ENCODE data around the gene RAB11B.
"Not testable (repeated sequence)": the region's sequence is repeated elsewhere in the genome, so short reads cannot be mapped to it uniquely, and the experiment has no call there.

RAB11B gene

DNA sequence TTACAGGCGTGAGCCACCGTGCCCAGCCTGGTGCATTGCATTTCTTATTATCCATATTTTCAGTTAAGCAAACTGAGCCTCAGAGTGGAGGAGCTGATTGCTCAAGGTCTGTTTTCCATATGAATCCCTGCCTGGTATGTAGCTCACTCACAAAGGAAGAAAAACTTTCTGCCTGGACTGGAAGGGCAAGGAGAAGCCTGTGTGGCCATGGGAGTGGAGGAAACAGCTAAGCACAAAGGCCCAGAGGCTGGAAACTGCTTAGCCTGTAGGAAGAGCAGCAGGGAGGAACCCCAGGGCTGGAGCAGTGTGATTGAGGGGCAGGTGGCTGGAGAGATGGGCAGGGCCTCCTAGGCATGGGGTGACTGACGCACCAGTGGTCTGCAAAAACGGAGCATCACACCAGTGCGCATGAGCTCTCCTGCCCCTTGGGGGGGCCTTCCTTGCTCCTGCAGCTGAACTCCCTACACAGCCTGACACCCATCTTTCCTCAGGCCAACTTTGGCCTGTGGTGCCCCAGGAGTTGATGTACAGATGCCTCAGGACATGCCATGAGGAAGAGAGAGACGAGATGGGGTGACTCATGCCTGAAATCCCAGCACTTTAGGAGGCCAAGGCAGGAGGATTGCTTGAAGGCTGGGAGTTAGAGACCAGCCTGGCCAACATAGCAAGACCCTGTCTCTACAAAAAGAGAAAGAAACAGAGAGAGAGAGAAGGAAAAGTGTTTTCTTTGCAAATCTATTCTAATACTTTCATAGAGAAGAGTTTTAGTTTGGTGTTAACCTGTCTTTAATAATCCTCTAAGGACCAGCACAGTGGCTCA lies 51.8 kb downstream of the RAB11B start:
- no peak for DNase-seq

DNA sequence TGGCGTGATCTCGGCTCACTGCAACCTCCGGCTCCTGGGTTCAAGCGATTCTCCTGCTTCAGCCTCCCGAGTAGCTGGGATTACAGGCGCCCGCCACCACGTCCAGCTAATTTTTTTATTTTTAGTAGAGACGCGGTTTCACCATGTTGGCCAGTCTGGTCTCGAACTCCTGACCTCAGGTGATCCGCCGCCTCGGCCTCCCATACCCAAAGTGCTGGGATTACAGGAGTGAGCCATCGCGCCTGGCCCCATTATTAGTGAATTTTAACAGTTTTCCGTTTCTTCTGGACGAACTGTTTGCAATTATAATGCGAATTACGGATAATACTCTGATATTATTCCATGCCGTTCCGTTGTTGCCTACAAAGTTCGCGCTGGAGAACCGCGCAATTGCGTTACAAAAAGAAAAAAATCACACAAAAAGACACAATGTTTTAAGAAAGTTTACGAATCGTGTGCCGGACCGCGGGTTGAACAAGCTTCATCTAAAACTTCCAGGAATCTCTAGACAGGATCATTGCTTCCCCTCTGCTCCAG lies 54.0 kb downstream of the RAB11B start:
- not testable (repeated sequence) for DNase-seq

DNA sequence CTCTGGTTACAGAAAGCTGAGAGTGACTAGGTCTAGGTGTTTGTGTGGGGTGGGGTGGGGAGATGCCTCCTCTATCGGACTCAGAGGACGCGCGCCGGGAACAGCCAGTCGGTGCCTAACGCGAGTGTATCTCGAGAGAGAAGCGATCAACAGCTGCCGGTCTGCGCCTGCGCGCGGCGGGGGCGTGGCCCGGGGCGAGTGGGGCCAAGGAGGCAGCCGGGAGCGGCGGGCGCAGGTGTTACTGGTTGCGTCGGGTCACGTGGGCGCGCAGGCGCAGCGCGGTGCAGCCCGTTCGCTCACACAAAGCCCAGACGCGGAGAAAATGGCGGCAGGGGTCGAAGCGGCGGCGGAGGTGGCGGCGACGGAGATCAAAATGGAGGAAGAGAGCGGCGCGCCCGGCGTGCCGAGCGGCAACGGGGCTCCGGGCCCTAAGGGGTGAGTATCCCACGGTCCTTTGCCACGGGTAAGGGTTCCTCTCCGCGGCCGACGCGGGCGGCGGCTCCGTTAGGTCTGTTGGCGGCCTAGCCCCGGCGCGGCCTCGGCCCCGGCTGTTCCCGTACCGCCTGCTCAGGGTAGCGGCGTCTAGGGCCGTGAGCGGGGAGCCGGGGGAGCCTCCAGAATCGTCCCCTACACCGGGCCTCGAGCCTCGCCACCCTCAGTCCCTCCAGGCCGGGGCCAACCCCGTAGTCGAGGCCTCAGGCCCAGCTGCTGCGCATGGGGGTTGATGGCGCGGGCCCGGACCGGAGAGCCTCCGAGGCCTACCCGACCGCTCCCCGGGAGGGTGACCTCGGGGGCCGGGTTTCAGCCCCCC lies 54.7 kb downstream of the RAB11B start, which contains the start of gene HNRNPM:
Gene HNRNPM (plus strand): TSS at position 299 of the 811 bp plus-strand sequence. CDS start 24 bp downstream, at position 323.
- DNase-seq: peak; percentile 99

DNA sequence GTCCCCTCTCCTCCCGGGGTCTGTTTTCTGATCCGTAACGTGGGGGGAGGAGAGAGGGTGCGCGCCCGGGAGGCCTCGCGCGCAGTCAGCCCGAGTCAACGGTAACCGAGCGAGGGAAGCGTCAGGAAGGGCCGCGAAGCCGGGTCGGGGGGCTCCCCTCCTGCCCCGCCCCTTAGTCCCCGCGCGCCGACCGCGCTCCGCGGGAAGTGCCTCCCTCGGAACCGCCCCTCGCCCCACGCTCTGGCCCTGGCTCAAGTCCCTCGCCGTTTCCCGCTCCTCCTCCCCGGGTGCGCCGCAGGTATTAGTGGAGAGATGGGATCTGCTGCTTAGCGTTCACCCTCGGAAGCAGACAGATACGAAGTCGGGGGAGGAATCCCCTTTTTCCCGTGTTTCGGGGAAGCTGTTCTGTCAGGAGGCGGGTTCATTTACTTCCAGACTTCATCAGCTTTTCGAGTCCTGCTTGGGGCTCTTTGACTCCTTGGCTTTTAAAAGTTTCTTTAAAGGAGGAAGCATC lies 55.4 kb downstream of the RAB11B start:
- DNase-seq: peak; percentile 67

DNA sequence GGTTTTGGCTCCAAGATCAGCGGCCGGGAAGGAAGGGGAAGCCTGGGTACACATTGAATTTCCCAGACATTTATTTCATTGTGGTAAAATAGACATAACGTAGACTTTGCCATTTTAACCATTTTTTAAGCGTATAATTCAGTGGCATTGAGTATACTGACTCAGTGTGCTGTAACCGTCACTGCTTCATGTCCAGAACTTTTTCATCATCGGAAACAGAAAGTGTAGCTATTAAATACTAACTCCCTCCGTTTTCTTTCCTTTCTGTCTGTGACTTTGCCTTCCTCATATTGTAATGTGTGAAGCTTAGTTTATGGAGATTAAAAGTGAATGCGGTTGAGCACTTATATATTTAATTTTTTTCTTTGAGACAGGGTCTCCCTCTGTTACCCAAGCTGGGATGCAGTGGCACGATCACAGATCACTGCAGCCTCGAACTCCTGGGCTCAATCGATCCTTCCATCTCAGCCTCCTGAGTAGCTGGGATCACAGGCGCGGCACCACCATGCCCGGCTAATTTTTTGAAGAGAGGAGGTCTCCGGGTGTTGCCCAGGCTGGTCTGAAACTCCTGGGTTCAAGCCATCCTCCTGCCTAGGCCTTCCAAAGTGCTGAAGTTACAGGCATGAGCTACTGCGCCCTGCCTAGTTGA lies 56.0 kb downstream of the RAB11B start:
- no peak for DNase-seq

DNA sequence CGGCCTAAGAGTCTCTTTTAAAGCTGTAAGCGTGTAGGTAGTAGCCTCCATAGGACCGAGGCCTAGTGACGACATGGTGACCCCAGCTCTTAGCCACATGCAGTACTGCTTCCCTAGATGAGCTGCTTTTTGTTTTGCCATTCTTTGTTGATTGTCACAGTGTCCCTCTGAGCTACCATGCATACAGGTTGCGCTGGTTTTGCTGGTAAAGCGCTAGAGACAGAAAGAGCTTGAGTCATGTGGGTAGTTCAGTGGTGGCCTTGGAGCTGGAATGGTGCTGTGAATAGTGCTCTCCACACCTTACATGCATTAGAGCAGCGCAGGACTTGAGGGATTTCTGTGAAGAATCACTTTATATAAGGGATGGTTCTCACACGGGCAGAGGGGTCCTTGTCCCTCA lies 59.7 kb downstream of the RAB11B start:
- no peak for DNase-seq

DNA sequence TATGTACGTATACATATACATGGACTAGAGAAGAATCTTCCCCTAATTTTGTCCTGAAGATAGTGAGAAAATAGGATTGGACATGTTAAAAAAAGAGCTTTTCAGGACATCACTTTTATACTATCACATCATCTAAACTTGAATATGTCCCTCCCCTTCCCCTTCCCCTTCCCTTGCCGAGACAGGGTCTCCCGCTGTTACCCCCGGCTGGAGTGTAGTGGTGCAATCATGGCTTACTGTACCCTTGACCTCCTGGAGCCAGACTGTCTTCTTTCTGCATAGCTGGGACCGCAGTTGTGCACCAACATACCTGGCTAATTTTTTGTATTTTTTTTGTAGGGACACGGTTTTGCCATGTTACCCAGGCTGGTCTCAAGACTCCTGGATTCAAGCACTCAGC lies 61.2 kb downstream of the RAB11B start:
- no peak for DNase-seq

DNA sequence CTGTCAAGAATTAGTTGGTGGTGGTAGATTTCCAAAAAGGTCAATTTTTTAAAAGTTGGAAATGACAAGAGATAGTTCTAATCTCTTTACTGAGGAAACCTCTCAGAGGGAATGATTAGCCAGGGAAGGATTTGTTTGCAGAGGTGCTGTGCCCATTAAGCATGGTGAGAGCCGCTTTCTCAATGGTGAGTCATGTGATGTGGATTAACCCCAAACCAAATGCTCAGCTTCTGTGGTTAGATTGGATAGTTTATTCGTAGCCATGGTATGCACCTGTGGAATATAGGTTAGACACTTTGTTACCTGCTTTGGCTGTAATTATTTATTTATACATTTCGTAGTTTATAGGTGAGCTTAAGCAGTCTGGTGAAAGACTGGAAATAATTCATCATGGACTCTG lies 61.7 kb downstream of the RAB11B start:
- DNase-seq: no peak

DNA sequence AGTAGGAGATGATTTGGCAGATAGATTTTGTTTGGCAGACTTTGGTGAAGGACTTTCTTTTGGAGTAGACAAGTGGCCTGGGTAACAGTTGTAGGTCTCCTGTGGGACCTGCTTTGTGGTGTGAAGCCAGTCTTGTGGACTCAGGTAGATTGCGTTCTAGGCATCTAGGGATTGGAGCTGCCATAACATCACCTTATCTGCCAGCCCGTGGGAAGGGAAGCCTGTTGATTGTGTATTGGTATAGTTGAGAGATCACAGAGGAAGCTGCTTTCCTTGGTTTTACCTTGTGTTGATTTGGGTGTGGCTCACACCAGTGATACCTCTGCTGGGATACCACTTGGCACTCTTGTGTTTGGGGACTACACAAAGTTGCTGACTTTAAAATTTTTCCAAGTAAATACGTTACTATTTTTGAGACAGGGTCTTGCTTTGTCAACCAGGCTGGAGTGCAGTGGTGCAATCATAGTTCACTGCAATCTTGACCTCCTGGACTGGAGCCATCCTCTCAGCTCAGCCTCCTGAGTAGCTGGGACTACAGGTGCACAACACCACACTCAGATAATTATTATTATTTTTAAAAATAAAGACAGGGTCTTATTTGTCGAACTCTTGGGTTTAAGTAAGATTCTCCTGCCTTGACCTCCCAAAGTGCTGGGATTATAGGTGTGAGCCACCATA lies 62.4 kb downstream of the RAB11B start:
- DNase-seq: no peak

DNA sequence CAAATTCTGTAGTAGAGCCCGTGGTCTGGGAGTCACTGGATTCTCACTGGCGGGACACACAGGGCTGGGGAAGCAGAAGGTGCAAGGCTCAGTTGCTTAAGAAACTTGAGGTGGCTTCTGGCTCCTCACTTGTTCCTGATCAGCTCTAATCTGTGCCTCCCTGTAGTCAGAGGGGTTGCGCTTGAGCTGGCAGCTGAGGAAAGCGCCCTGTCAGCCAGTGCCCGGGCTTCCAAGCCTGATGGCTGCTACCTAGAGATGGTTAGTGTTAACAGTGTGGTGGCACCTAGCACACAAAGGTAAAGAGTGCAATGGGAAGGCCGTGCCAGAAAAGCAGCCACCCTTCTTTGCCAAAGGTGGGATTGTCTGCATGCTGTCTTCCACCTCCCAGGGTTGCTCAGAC lies 63.5 kb downstream of the RAB11B start:
- DNase-seq: no peak

Data from left hindlimb (tissue), 1 donor.